ENCODE measurements around the gene TRIM28. TPM values are rescaled to one million over a fixed set of nuclear protein-coding genes. Genes with fewer than 3 reads are reported as not detected.

The TRIM28 gene
- total RNA-seq, 2 experiments from 2014 or later: 549 to 553 TPM

GRCh38 chr19:58560007-58560887, 16.4 kb downstream of the TRIM28 start:
- Mint-ChIP-seq H3K27me3 (no peaks in the 10 kb centered on the region), H3K27ac (peak overlapping the region; percentile 96), H3K4me3 (peak overlapping the region; percentile 98), H3K9me3 (no peaks in the 10 kb centered on the region), H3K4me1 (ENCODE audit: low read depth) (peaks cover 76% of the 10 kb centered on the region), H3K36me3 (ENCODE audit: low read depth) (peaks cover 37% of the 10 kb centered on the region)
- Histone ChIP-seq H3K9me3 (ENCODE audit: control insufficient read depth in 1 of 2, insufficient read depth in 1 of 2, low read length in 2 of 2) (no peaks in the 10 kb centered on the region), H3K4me1 (ENCODE audit: insufficient read depth, low read length) (peaks cover 79% of the 10 kb centered on the region), H3K27me3 (ENCODE audit: control insufficient read depth in 1 of 2, insufficient read depth in 2 of 2, low read length in 2 of 2) (no peaks in the 10 kb centered on the region), H3K36me3 (ENCODE audit: insufficient read depth, low read length) (peaks cover 21% of the 10 kb centered on the region), H3K27ac (ENCODE audit: low read depth in 1 of 2, low read length in 2 of 2) (peak overlapping the region in 1 of 2 donors; percentile 96), H3K4me3 (ENCODE audit: low read length) (peak overlapping the region; percentile 76)
- TF ChIP-seq CTCF (IDR thresholded peaks at IDR 0.05): no peak
- ChIA-PET POLR2A (interaction anchor here (1.0 to 7.0 kb wide), 6 partner anchors 11 to 40 kb away, joined by 3 to 63 read pairs (median 24); partner anchors contain the start of genes MZF1, TRIM28 and ZBTB45), CTCF (interaction anchor here (1.7 to 2.7 kb wide), 2 partner anchors 21 to 40 kb away, joined by 5 to 9 read pairs; partner anchors contain the start of gene ZBTB45)
- ATAC-seq (ENCODE audit: poor library complexity) (no peak), DNase-seq (peak in 1 of 14 experiments; percentile 5)
- intact Hi-C loops (cut with DNase I, micrococcal nuclease): no loop called here

GRCh38 chr19:58560921-58561320, 17.1 kb downstream of the TRIM28 start:
- Histone ChIP-seq H3K4me3 (ENCODE audit: low read length) (no peak overlapping the region), H3K4me1 (ENCODE audit: insufficient read depth, low read length) (peaks cover 73% of the 10 kb centered on the region), H3K36me3 (ENCODE audit: insufficient read depth, low read length) (peaks cover 14% of the 10 kb centered on the region), H3K27ac (ENCODE audit: low read depth in 1 of 2, low read length in 2 of 2) (no peak overlapping the region), H3K9me3 (ENCODE audit: control insufficient read depth in 1 of 2, insufficient read depth in 1 of 2, low read length in 2 of 2) (no peaks in the 10 kb centered on the region), H3K27me3 (ENCODE audit: control insufficient read depth in 1 of 2, insufficient read depth in 2 of 2, low read length in 2 of 2) (no peaks in the 10 kb centered on the region)
- ATAC-seq (ENCODE audit: poor library complexity) (no peak), DNase-seq (peak in 1 of 14 experiments; percentile 14)
- CTCF ChIA-PET: interaction anchor here (1.7 to 2.7 kb wide), 2 partner anchors 20 to 41 kb away, joined by 5 to 9 read pairs; partner anchors contain the start of gene ZBTB45
- no peaks in the 10 kb centered on the region for H3K9me3 Mint-ChIP-seq
- peak overlapping the region; percentile 98 for H3K4me3 Mint-ChIP-seq
- peaks cover 31% of the 10 kb centered on the region for H3K36me3 Mint-ChIP-seq (ENCODE audit: low read depth)
- H3K27ac Mint-ChIP-seq: peak overlapping the region; percentile 96
- intact Hi-C loops (cut with DNase I, micrococcal nuclease): no loop called here
- no peaks in the 10 kb centered on the region for H3K27me3 Mint-ChIP-seq
- POLR2A ChIA-PET: interaction anchor here (1.0 to 7.0 kb wide), 4 partner anchors 11 to 41 kb away, joined by 3 to 63 read pairs (median 24); partner anchors contain the start of genes MZF1, TRIM28 and ZBTB45
- no peak for TF ChIP-seq CTCF (IDR thresholded peaks at IDR 0.05)
- H3K4me1 Mint-ChIP-seq (ENCODE audit: low read depth): peaks cover 73% of the 10 kb centered on the region

GRCh38 chr19:58561373-58562121, 17.7 kb downstream of the TRIM28 start:
- Histone ChIP-seq H3K4me3 (ENCODE audit: low read length) (peak overlapping the region; percentile 57), H3K4me1 (ENCODE audit: insufficient read depth, low read length) (peaks cover 67% of the 10 kb centered on the region), H3K27me3 (ENCODE audit: control insufficient read depth in 1 of 2, insufficient read depth in 2 of 2, low read length in 2 of 2) (no peaks in the 10 kb centered on the region), H3K9me3 (ENCODE audit: control insufficient read depth in 1 of 2, insufficient read depth in 1 of 2, low read length in 2 of 2) (no peaks in the 10 kb centered on the region), H3K27ac (ENCODE audit: low read depth in 1 of 2, low read length in 2 of 2) (no peak overlapping the region), H3K36me3 (ENCODE audit: insufficient read depth, low read length) (peaks cover 8% of the 10 kb centered on the region)
- POLR2A ChIA-PET: interaction anchor here (1.0 to 7.0 kb wide), 8 partner anchors 10 to 378 kb away, joined by 3 to 63 read pairs (median 7); partner anchors contain the start of genes MZF1, TRIM28, ZBTB45 and ZNF274
- no peak for ATAC-seq (ENCODE audit: poor library complexity)
- peaks cover 68% of the 10 kb centered on the region for H3K4me1 Mint-ChIP-seq (ENCODE audit: low read depth)
- H3K27ac Mint-ChIP-seq: peak overlapping the region; percentile 96
- TF ChIP-seq CTCF (IDR thresholded peaks at IDR 0.05): no peak
- no peaks in the 10 kb centered on the region for H3K27me3 Mint-ChIP-seq
- intact Hi-C loops (cut with DNase I, micrococcal nuclease): no loop called here
- peak in 1 of 14 experiments; percentile 12 for DNase-seq
- peaks cover 24% of the 10 kb centered on the region for H3K36me3 Mint-ChIP-seq (ENCODE audit: low read depth)
- no peaks in the 10 kb centered on the region for H3K9me3 Mint-ChIP-seq
- CTCF ChIA-PET: interaction anchor here (1.1 to 2.7 kb wide), 3 partner anchors 20 to 47 kb away, joined by 5 to 9 read pairs (median 5); partner anchors contain the start of gene ZBTB45
- H3K4me3 Mint-ChIP-seq: peak overlapping the region; percentile 98
